Right atrium auricular region (tissue), 2 donors: Measurements from ENCODE around the gene XXYLT1. TPM values are rescaled to one million over a fixed set of nuclear protein-coding genes. Genes with fewer than 3 reads are reported as not detected.
"Not testable (repeated sequence)": the region's sequence is repeated elsewhere in the genome, so short reads cannot be mapped to it uniquely, and the experiment has no call there.

Source experiments
- DNase-seq: peaks from one replicate; pipeline ENCODE4 v3.0.0-alpha.2; 2019; ENCODE audit warnings: low spot score
- H3K27ac ChIP-seq, 2 donors: fragments of 200-600 bp; sonication (generic); 1 replicate in 1 of 2; 2 replicates in 1 of 2; pipeline ENCODE4 v1.5.1; 2016 to 2019
- H3K27me3 ChIP-seq, 2 donors: fragments of 200-600 bp; sonication (generic); one replicate each; pipeline versions ENCODE4 v1.5.1 to v1.6.0; 2017 to 2019
- H3K36me3 ChIP-seq: fragments of 200-600 bp; sonication (generic); one replicate; pipeline ENCODE4 v1.5.1; 2016
- H3K4me1 ChIP-seq, 2 donors: fragments of 200-600 bp; sonication (generic); one replicate each; pipeline versions ENCODE4 v1.5.1 to v1.6.0; 2017 to 2019
- H3K4me3 ChIP-seq, 2 donors: fragments of 200-600 bp; sonication (generic); 1 replicate in 1 of 2; 2 replicates in 1 of 2; pipeline ENCODE4 v1.5.1; 2017 to 2019; ENCODE audit warnings: mild to moderate bottlenecking in 1 of 2, moderate library complexity in 1 of 2
- H3K9me3 ChIP-seq, 2 donors: fragments of 200-600 bp; sonication (generic); one replicate each; pipeline ENCODE4 v1.5.1; 2019
- total RNA-seq, 2 donors: library from RNA; depleted of rRNA; stranded (reverse); fragments of >200 nt; gene quantifications; one replicate each; pipeline ENCODE4 v1.1.0, GENCODE V29; 2016
- TF ChIP-seq, protein P1 (sequence below), 2 donors: fragments of 200-600 bp; sonication (generic); IDR thresholded peaks; one replicate each; pipeline ENCODE4 v1.5.1; 2019; ENCODE audit warnings: antibody characterized with exemption in 2 of 2

XXYLT1 gene
- total RNA-seq, 2 donors from 2014 or later, result 4.6 to 6.7 TPM

DNA sequence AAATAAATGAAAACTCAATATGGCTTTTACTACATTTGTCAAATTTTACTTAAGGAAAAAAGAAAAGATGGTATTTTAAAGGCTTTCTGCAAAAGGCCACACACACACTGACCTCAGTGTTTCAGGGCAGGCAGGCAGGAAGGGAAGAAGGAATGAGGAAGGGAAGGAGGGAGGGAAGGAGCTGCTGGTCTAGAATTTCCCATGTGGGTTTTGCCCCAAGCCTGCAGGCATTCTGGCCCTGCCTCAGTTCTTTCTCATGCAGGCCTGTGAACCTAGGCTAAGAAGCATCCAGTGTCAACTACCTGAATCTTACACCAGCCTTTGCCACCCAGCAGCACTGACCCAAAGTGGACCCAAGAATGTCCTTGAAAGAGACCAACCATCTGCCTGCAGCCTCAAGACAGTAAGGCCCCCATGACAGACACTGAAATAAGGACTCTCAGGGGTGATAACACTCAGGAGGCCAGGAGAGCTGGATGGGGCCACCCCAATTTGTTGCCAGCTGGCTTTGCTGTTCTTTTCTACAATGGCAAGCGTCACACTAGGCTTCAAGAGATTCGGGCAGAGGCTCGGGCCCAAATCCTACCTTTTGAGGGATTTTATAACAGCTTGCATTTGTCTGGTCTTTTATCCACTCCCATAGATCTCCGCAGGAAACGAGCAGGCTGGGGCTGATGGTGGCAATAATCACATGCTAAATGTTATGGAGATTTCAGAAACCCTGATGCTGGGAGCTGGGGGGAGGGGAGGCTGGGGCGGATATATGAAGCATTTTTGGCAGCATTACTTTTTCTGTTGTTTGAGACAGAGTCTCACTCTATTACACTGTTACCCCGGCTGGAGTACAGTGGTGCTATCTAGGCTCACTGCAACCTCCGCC is 51.4 kb downstream of the XXYLT1 start:
- TF ChIP-seq, protein P1, sequence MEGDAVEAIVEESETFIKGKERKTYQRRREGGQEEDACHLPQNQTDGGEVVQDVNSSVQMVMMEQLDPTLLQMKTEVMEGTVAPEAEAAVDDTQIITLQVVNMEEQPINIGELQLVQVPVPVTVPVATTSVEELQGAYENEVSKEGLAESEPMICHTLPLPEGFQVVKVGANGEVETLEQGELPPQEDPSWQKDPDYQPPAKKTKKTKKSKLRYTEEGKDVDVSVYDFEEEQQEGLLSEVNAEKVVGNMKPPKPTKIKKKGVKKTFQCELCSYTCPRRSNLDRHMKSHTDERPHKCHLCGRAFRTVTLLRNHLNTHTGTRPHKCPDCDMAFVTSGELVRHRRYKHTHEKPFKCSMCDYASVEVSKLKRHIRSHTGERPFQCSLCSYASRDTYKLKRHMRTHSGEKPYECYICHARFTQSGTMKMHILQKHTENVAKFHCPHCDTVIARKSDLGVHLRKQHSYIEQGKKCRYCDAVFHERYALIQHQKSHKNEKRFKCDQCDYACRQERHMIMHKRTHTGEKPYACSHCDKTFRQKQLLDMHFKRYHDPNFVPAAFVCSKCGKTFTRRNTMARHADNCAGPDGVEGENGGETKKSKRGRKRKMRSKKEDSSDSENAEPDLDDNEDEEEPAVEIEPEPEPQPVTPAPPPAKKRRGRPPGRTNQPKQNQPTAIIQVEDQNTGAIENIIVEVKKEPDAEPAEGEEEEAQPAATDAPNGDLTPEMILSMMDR (IDR thresholded peaks at IDR 0.05), result no peak
- Histone ChIP-seq H3K4me1 (peaks cover 0 to 40% of the 10 kb centered on the region in 2 donors), H3K4me3 (no peak overlapping the region), H3K36me3 (no peaks in the 10 kb centered on the region), H3K27ac (no peak overlapping the region), H3K9me3 (no peaks in the 10 kb centered on the region), H3K27me3 (no peaks in the 10 kb centered on the region)
- no peak for DNase-seq

GRCh38 chr3:195218331-195218730 is 52.6 kb downstream of the XXYLT1 start:
- DNase-seq, H3K9me3 ChIP-seq, H3K36me3 ChIP-seq, H3K27me3 ChIP-seq, H3K27ac ChIP-seq, H3K4me3 ChIP-seq: not testable (repeated sequence)
- peaks cover 0 to 30% of the 10 kb centered on the region in 2 donors for H3K4me1 ChIP-seq

DNA sequence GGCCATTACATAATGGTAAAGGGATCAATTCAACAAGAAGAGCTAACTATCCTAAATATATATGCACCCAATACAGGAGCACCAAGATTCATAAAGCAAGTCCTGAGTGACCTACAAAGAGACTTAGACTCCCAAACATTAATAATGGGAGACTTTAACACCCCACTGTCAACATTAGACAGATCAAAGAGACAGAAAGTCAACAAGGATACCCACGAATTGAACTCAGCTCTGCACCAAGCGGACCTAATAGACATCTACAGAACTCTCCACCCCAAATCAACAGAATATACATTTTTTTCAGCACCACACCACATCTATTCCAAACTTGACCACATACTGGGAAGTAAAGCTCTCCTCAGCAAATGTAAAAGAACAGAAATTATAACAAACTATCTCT is 55.4 kb downstream of the XXYLT1 start:
- peaks cover 0 to 13% of the 10 kb centered on the region in 2 donors for H3K4me1 ChIP-seq
- not testable (repeated sequence) for H3K9me3 ChIP-seq, H3K27me3 ChIP-seq, DNase-seq, H3K27ac ChIP-seq, H3K36me3 ChIP-seq, H3K4me3 ChIP-seq

DNA sequence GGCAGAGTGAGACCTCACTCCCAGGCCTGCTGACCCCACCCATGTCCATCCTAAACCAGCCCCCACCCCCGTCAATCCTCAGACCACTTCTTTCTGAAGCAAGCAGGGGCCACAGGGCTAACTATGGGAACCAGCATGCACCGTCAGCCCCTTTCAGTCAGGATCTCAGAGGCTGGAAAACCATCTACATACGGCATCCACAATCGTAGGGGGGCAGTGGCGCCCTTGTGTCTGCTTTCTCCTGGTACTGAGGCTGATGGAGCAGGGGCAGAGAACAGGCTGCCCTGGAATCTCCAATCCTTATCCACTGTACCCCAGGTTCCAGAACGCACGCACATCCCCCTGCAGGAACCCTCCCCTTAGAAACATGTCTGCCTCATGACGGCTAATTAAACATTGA is 56.6 kb downstream of the XXYLT1 start:
- no peak for DNase-seq
- H3K27me3 ChIP-seq, result no peaks in the 10 kb centered on the region
- peaks cover 0 to 22% of the 10 kb centered on the region in 2 donors for H3K4me1 ChIP-seq
- H3K4me3 ChIP-seq, result no peak overlapping the region
- H3K27ac ChIP-seq, result no peak overlapping the region
- H3K36me3 ChIP-seq, result no peaks in the 10 kb centered on the region
- no peaks in the 10 kb centered on the region for H3K9me3 ChIP-seq
- TF ChIP-seq, protein P1 (IDR thresholded peaks at IDR 0.05), result no peak

DNA sequence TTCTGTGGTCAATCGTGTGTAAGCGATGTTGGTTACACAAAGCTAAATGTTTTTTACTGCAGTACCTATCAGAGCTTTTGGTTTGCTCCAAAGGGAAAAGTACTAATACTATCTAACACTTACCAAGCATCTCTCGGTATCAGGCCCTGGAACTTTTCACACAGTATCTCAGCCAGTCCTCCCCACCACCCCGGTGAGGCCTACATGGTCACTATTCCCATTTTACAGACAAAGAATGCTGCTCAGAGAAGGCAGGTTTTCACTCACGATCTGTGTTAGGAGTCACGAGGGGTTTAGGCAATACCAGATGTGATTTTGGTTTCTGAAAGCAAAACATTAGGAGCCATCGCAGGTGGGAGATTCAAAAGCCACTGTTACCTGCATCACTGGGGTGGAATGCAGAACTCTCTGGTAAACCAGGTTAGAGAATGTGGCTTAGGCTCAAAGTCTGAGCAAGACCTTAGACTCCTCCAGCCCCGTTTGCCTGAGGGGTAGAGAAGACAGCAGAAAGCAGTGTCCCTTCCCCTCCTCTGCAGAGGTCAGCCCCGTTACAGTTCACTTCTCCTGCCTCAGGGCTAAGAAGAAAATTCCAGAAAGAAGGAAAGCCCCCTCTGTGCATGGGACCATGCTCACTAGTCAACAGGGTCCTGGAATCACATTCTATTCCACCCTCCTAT is 57.2 kb downstream of the XXYLT1 start:
- TF ChIP-seq, protein P1 (IDR thresholded peaks at IDR 0.05), result no peak
- H3K36me3 ChIP-seq, result no peaks in the 10 kb centered on the region
- H3K4me3 ChIP-seq, result no peak overlapping the region
- no peak overlapping the region for H3K27ac ChIP-seq
- H3K4me1 ChIP-seq, result peaks cover 0 to 28% of the 10 kb centered on the region in 2 donors
- no peaks in the 10 kb centered on the region for H3K9me3 ChIP-seq
- no peaks in the 10 kb centered on the region for H3K27me3 ChIP-seq
- no peak for DNase-seq

DNA sequence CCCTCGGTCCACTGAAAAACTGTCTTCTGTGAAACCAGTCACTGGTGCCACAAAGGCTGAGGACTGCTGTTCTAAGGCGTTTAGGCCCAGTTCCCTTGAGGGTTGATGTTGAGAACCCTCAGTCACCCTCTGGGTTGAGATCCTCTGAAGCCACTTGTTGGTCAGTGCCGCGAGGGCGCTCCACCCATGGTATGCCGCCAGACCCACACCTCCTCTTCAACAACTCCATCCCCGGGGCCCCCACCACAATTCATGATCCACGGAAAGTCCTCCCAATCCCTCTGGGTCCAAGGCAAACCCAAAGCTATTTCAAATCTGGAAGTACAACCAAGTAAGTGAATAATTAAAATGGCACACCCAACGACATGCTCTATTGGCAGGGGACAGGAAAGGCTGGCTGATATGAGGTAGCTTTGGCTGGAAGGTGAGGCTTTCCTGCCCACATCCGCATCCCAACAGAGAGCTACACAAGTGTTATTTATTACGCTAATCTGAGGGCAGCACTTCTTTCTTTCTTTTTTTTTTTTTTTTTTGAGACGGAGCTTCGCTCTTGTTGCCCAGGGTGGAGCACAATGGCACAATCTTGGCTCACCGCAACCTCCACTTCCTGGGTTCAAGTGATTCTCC is 58.1 kb downstream of the XXYLT1 start:
- TF ChIP-seq, protein P1 (IDR thresholded peaks at IDR 0.05), result no peak
- Histone ChIP-seq H3K9me3 (no peaks in the 10 kb centered on the region), H3K4me3 (no peak overlapping the region), H3K27me3 (no peaks in the 10 kb centered on the region), H3K4me1 (peaks cover 0 to 37% of the 10 kb centered on the region in 2 donors), H3K36me3 (no peaks in the 10 kb centered on the region), H3K27ac (no peak overlapping the region)
- DNase-seq, result no peak
